Stimulated activated CD8-positive, alpha-beta memory T cell treated with anti-CD3 and anti-CD28 coated beads, Interleukin-12 subunit alpha, Interleukin-12 subunit beta, amount 100 ng/mL, for 24 hours (primary cell): ENCODE data around the gene TACC2.
"Not testable (repeated sequence)": the region's sequence is repeated elsewhere in the genome, so short reads cannot be mapped to it uniquely, and the experiment has no call there.

Source experiments
- DNase-seq: peaks from one replicate; pipeline ENCODE4 v3.0.0-alpha.2; 2020; ENCODE audit errors: extremely low read depth

The TACC2 gene

DNA sequence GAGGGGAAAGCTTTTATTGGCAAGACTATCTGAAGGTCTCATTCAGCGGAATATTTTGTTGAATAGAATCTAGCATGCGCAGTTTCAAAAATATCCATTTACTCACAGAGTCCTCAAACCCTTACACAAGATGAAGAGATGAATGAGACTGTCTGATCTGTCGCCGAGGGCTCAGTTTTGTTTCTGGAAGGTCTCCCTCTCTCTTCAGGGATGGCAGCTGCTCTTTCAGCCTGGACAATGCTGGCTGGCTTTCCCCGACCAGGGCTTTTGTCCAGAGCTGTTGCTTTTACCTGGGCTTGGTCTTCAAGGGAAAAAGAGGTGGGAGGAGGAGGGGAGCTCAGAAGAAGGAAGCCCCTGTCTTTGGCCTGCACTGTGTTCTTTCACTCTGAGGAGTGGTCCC, 200.2 kb downstream of the TACC2 start:
- no peak for DNase-seq

- DNase-seq: no peak
Measured at GRCh38 chr10:122190176-122190943, 201.4 kb downstream of the TACC2 start.

- no peak for DNase-seq
Measured at GRCh38 chr10:122191936-122192541, 203.1 kb downstream of the TACC2 start.

DNA sequence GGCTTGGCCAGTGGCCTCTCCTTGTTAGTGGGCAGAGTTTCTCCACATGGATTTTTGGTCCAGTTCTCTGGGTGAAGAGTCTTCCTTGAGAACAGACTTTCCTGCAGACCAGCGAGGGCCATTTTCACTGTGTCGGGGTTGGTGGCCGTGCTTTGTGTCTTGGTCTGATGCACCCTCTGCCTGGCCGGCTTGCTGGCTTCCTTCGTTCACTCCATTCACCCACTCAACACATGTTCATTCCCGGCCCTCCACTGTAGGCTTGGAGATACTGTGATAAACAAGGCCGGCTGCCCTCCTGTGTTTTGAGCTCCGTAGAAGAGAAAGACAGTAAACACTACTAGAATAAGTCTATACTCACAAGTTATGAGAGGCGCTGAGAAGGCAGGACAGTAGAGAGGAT, 205.3 kb downstream of the TACC2 start:
- DNase-seq: no peak

DNA sequence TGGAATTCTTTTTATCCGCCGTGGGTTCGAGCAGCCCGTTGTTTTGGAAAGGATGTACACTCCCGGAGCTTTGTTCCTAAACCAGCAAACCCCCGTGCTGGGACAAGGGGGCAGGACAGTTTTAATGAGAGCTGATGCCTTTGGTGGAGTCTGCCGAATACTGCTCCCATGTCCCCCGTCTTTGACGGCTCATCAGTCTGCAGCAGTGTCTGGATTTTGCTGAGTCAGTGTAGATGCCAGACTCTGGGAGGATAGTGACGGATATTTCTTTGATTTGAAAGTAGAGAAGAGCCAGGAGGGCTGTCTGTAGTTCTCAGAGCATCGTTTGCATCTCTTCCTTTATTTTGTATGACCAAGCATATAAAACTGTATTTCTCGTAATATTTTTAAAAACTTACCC, 207.3 kb downstream of the TACC2 start:
- DNase-seq: no peak

DNA sequence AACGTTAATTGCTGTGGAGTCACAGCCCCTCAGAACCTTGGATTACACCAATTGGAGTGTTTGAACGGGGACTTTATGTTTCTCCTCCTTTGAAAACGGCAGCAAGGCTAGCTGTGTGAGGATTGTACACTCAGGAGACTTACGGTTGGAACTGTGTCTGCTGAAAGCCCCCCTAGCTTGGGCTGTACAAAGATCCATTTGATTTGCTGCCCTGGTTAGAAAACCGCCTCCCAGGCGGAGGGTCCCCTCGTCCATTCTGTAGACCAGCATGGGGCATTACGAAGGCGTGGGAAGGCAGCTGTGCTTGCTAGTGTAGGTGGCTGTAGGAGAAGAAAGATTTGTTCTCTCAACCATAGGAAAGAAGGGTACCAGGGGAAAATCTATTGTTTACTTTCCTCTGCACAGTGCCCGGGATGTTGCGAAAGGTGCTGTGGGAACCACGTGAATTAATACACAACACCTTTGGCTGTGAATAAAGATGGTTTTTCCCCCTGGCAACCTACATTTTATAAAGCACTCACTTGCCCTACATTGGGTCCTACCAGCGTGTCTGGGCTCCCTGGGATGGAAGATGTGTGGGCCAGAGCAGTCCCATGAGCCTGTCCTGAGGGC, 208.8 kb downstream of the TACC2 start:
- no peak for DNase-seq

DNA sequence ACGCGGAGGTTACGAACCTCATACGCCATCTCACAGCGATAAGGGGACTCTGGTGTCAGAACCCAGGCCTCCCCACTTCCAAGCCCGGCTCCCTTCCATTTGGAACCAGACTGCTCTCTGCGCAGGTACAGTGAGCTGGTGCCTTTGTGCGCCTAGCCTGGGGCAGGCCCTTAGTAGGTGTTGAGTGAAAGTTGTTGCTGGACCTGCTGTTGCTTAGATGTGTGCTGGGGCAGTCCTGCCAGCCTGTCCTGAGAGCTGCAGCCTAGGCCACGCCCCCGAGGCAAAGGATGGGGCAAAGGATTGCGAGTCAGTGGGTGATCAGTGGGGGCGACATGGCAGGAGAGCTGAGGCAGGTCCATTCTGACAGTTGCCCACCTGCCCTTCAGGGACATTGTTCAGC, 209.7 kb downstream of the TACC2 start:
- no peak for DNase-seq

DNA sequence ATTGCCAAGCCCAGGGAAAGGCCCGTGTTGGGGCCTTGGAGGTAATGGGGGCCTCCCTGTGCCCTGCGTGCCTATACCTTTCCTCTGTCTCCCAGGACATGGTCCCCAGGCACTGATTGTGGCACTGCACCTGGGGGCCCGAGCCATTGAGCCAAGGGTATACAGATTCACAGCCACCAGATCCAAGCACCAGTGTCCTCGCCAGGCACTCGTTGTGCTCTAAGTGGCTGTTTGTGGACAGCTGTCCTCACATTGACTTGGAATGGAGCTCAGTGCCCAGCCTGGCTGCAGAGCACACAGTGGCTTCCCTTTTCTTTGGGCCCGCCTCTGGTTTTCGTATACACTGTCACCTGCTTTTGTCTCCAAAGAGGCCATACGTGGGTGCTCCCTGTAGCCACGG, 210.1 kb downstream of the TACC2 start:
- no peak for DNase-seq

DNA sequence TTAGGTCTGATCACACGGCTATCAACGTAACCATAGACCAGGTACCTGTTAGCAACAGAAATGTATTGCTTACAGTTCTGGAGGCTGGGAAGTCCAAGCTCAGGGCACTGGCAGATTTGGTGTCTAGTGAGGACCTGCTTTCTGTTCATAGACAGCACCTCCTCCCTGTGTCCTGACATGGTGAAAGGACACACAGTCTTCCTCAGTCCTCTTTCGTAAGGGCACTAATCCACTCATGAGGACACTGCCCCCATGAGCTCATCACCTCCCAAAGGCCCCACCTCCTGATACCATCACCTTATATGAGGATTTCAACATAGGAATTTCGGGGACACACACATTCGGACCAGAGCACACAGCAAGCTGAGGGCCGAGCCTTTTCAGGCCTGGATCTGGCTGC, 210.7 kb downstream of the TACC2 start:
- no peak for DNase-seq

DNA sequence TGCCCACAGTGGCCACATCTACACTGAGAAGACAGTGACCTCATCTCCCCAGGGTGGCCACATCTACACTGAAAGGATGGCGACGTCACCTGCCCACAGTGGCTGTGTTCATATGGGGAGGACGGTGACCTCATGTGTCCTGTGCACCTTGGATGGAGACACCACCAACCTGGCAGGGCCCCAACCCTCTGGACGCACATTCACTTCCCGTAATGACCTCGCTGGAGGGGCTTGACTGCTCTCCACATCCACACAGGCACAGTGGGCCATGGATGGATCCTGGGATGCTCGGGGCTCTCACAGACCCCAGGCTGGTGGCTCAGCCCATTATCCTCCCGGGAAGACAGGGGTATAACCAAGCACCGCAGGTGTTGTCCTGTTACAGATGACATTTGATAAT, 212.4 kb downstream of the TACC2 start:
- DNase-seq: no peak

GRCh38 chr10:122203180-122203579, 214.2 kb downstream of the TACC2 start:
- not testable (repeated sequence) for DNase-seq

- DNase-seq: no peak
Measured at GRCh38 chr10:122204691-122205489, 215.9 kb downstream of the TACC2 start.

GRCh38 chr10:122206471-122207065, 217.6 kb downstream of the TACC2 start:
- no peak for DNase-seq

GRCh38 chr10:122207163-122207562, 218.2 kb downstream of the TACC2 start:
- no peak for DNase-seq

DNA sequence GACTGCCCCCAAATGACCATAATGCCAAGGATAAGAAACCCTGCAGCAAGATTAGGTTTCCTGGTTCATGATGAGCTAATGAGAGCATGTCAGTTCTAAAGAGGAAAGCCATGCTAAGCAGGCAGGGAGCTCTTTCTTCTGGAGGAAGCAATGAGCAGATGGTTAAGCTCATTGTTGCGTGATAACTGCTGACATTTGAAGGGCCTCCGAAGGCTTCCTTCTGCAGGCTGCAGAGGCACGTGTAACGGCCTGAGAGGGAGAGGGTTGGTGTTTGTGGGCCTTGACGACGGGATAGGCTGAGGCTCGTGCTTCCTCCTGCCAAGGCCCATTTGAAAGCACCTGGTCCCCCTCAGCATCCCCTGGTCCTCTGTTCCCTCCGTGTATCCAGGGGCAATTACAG, 218.6 kb downstream of the TACC2 start:
- no peak for DNase-seq

GRCh38 chr10:122208571-122209430, 219.8 kb downstream of the TACC2 start:
- no peak for DNase-seq

DNA sequence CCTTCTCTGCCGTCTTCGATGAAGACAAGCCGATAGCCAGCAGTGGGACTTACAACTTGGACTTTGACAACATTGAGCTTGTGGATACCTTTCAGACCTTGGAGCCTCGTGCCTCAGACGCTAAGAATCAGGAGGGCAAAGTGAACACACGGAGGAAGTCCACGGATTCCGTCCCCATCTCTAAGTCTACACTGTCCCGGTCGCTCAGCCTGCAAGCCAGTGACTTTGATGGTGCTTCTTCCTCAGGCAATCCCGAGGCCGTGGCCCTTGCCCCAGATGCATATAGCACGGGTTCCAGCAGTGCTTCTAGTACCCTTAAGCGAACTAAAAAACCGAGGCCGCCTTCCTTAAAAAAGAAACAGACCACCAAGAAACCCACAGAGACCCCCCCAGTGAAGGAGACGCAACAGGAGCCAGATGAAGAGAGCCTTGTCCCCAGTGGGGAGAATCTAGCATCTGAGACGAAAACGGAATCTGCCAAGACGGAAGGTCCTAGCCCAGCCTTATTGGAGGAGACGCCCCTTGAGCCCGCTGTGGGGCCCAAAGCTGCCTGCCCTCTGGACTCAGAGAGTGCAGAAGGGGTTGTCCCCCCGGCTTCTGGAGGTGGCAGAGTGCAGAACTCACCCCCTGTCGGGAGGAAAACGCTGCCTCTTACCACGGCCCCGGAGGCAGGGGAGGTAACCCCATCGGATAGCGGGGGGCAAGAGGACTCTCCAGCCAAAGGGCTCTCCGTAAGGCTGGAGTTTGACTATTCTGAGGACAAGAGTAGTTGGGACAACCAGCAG, 221.7 kb downstream of the TACC2 start:
- DNase-seq: no peak

- no peak for DNase-seq
Measured at GRCh38 chr10:122213364-122213763, 224.4 kb downstream of the TACC2 start.

DNA sequence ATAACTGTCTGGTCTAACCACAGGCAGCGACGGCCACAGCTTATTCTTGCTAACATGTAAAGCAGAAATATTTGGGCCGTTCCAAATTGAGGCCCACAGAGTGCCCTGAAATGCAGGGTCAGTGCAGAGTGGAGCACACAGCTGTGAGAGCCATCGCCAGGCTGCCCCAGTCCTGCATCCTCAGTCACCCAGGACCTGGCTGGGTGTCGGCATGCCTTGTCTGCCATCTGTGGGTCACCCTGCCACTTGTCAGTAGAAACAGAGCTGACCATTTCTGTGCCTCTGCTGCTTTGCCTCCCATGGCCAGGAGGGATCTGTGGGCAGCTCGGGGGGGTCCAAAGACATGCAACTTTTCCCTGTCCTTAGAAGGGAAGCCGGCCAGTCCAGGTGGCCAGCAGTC, 224.8 kb downstream of the TACC2 start:
- DNase-seq: no peak

GRCh38 chr10:122216047-122216446, 227.1 kb downstream of the TACC2 start:
- no peak for DNase-seq
